OCI-LY1 (cell line): ENCODE data around the gene HOXC11.

Experiments used
- CTCF ChIP-seq: fragments of 200-600 bp; sonication (generic), shearing (Covaris generic); IDR thresholded peaks from 2 replicates; pipeline ENCODE4 v1.5.1; 2017; ENCODE audit warnings: mild to moderate bottlenecking, antibody characterized with exemption, low read length, moderate library complexity, mixed read lengths
- EZH2 ChIP-seq: fragments of 200-600 bp; sonication (generic), shearing (Covaris generic); IDR thresholded peaks from 2 replicates; pipeline ENCODE4 v1.8.0; 2017; ENCODE audit warnings: borderline replicate concordance, mixed run types, mild to moderate bottlenecking, antibody characterized with exemption, low read length, moderate library complexity, mixed read lengths

DNA sequence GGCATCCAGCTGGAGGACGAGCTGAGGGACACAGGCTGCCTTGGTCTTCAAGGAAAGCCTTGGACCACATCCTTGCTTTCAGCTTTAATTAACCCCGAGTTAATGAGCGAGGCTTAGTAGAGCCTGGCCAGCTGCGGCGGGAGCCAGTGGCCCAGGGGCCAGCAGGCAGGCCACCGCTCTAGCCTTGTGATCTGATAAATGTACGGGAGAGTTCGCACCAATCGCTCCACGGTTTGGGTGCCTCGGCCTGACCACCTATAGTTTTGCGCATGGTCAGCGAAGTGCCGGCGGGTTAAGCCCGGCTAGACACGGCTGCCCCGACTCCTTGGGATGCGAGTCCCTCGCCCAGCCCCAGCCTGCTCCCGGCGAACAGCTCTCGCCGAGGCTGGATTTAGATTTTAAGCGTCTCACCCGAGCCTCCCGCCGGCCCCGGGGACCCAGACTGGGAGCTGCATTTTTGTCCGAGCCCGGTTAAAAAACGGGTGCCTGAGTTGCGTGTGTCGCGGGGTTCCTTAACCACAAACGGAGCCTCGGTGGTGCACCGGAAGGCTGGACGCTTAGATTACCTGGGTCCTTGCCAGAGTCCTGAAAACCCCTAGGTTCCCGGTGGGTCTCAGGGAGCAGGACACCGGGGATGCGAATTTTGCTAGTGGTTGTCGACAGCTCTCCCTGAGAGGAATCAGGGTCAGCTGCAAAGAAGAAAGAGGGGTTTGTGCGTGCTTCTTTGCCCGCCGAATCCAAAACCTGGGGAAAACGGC, 21.2 kb upstream of the HOXC11 start:
- TF ChIP-seq CTCF (no peak), EZH2 (no peak)
